GOT3 (cell line): Measurements from ENCODE around the gene RBFOX2.
"Not testable (repeated sequence)": the region's sequence is repeated elsewhere in the genome, so short reads cannot be mapped to it uniquely, and the experiment has no call there.

Source experiments
- DNase-seq: peaks from one replicate; lab custom pipeline; 2025; ENCODE audit warnings: mixed read lengths; lab: John Stamatoyannopoulos, UW

Gene RBFOX2

GRCh38 chr22:35824256-35824655 lies 204.4 kb downstream of the RBFOX2 start:
- no peak for DNase-seq

GRCh38 chr22:35821654-35822053 lies 207.0 kb downstream of the RBFOX2 start:
- no peak for DNase-seq

DNA sequence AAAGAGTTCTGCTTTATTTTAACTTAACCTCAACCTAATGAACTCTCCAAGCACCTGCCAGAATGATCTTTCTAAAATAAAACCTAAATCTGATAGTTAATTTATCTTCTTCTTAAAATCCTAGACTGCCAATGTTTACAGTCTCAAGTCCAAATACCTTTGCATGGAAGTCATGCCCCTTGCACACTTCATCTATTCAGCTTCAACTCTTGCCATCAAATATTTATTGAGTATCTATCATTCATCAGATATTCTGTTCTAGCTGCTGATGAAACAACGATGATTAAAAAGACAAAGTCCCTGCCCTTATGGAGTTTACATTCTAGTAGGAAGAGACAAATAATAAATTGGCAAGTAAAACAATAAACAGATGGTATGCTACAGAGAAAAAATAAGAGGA lies 209.2 kb downstream of the RBFOX2 start:
- DNase-seq: no peak

DNA sequence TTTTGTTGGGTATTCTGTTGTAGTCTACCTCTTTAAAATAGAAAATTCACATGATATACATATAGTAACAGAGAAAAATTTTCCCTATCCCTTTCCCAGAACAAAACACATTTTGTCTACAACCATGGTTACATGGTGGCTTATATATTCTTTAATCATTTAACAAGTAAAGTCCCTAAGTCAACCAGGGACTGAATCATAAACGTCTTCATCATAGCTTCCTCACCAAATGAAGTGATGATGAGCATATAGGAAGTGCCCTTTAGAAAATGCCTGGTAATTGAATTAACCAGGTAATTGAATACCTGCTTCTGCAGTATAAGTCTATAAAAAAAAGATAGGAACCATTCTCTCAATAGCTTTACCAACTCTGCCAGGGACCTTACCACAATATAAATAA lies 209.7 kb downstream of the RBFOX2 start:
- no peak for DNase-seq

DNA sequence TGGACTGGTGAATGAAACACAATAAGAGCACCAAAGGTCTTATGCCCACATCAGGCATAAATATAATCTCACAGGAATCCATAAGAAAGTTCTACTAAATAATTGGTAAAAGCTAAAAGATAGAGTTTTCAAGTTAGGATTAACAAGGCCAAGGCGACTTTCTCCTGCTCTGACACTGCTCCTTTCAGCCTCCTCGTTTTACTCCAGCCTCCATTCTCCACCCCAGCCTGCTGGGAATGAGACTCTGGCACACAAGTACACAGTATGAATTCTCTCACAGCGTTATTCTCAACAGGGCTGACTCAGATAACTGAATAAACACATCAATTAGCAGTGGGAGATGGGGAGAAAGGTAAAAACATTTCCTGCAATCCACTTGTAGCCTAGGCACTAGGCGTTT lies 216.0 kb downstream of the RBFOX2 start:
- DNase-seq: no peak

GRCh38 chr22:35811670-35812069 lies 217.0 kb downstream of the RBFOX2 start:
- no peak for DNase-seq

- DNase-seq: no peak
These were observed 218.8 kb downstream of the RBFOX2 start for GRCh38 chr22:35809816-35810215.

DNA sequence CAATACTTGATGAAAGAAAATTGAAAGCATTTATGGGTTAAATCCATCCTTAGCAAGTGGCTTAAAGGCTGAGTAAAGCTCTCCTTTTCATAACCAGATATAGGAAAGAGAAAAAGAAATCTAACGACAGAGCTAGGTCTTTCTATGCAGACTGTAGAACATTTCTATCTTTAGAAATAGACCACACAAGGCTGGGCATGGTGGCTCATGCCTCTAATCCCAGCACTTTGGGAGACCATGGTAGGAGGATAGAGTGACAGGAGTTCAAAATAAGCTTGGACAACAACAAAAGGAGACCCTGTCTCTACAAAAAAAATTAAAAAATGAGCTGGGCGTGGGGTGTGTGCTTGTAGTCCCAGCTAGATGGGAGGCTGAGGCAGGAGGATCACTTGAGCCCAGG lies 220.2 kb downstream of the RBFOX2 start:
- no peak for DNase-seq

DNA sequence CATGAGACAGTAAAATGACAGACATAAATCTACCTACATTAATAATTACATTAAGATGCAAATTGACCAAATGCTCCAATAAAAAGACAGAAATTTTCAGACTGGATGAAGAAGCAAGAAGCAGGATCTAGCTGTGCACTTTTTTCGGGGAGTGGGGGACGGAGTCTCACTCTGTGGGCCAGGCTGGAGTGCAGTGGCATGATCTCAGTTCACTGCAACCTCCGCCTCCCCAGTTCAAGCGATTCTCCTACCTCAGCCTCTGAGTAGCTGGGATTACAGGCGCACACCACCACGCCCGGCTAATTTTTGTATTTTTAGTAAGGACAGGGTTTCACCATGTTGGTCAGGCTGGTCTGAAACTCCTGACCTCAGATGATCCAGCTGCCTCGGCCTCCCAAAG lies 222.0 kb downstream of the RBFOX2 start:
- DNase-seq: not testable (repeated sequence)

DNA sequence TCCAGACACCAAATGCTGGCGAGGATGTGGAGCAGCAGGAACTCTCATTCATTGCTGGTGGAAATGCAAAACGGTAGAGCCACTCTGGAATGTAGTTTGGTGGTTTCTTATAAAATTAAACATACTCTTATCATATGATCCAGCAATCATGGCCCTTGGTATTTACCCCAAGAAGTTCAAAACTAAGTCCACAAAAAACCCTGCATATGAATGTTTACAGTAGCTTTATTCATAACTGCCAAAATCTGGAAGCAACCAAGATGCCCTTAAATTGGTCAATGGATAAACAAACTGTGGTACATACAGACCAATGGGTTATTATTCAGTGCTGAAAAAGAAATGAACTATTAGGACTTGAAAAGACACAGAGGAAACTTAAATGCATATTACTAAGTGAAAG lies 223.2 kb downstream of the RBFOX2 start:
- DNase-seq: no peak

GRCh38 chr22:35804421-35804820 lies 224.2 kb downstream of the RBFOX2 start:
- no peak for DNase-seq

DNA sequence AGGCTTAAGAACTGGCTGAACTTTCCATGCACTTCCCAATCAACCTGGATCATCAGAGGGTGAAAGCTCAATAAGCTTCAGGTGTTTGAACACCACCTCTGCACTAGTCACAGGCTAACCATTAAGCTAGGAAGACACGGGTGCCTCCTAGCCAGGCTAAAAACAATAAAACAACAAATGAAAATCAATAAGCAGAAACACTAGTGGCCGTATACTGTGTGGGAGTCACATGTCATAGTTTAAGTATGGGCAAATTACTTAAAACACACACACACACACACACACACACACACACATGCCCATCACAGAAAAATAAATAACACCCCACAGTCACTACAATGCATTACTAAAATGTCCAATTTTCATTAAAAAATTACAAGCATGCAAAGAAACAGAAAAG lies 225.7 kb downstream of the RBFOX2 start:
- DNase-seq: no peak

DNA sequence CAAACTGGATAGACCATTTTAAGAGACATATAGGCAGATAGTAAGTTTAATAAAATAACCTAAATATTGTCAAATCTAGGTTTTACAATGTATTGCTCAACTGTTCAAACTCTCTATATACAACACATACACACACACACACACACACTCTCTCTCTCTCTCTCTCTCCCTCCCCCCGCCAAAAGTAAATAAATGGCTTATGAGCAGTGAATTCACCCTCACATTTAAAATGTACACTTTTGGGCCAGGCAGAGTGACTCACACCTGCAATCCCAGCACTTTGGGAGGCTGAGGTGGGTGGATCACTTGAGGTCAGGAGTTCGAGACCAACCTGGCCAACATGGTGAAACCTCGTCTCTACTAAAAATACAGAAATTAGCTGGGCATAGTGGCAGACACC lies 227.3 kb downstream of the RBFOX2 start:
- not testable (repeated sequence) for DNase-seq

GRCh38 chr22:35799150-35799549 lies 229.5 kb downstream of the RBFOX2 start:
- no peak for DNase-seq

DNA sequence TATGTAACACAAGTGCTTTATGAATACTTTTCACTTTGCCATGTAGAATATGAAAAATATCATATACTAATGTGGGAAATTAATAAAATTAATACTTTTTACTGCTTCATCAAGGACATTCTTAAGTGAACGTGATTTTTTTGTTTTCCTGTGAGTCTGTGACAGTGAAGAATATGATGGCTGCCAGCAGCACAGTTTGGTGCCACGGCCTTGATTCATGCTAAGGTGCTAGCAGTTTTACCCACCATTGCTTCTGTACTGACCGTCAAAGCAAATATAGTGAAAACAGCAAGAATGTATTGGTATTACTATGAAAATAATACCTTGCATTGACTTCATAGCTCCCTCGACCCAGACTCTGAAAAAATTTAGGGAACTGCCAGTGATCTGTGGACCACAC lies 231.2 kb downstream of the RBFOX2 start:
- no peak for DNase-seq

- DNase-seq: no peak
These were observed 233.1 kb downstream of the RBFOX2 start for GRCh38 chr22:35795476-35795875.

DNA sequence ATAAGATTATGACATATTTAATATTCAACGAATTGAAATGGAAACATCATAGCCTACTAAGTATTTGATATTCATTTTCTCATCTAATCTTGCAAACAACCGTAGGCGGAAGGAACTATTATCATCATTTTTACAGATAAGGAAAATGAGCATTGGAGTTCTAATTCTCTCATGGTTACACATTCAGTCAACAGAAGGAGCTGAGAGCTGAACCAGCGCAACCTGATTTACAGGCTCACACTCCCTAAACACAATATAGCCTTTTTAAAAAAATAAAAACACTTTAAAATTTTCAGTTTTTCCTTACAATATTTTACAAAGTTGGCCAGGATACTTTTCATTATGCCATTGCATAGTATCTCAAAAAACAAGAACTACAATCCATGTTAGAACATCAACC lies 236.1 kb downstream of the RBFOX2 start:
- DNase-seq: no peak

GRCh38 chr22:35791788-35792187 lies 236.8 kb downstream of the RBFOX2 start:
- not testable (repeated sequence) for DNase-seq

- DNase-seq: no peak
These were observed 243.3 kb downstream of the RBFOX2 start for GRCh38 chr22:35785181-35785923.

DNA sequence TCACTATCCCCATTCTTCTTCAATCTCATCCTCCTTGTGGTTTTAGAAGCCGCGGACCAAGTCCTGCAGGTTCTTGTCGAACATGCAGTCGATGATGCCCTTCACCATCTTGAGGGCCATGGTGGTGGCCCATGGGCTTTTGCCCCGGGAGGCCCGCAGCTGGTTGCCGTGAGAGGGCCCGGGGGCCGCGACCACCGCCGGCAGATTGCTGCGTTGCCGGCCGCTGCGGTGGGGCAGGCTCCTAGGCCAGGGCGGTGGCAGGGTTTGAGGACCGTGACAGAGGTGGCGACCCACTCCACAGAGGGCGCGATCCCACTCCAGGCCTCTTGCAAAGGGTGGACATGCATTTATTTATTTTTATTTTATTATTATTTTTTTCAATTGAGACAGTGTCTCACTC lies 244.0 kb downstream of the RBFOX2 start:
- no peak for DNase-seq

DNA sequence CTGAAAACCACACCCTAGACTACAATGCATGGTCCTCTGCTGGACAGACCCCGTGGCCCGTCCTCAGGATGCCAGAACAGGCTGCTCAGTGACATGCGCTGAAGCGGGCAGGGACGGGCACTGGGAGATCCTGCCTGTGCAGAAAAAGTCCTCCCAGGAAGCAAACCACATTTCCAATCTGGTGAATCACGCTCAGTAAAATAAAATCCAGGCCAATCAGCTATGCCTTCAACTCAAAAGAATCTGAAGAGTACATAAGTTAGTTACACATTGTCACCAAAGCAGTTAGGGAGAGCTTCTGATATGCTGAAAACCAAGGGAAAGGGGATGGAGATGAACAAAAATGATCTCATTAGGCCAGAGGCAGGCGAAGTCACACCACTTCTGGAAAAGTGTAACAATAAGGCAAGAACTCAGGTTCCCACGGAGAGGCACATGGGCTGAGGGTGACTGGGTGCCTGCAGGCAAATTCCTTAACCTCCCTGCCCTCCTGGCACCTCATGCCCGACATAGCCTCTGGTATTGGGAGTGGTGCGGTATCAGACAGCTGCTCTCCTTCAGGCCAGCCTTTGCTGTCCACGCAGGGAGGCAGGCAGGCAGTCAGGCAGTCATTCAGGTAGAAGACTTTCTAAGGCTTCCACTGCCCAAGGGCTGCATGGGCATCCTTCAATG lies 244.5 kb downstream of the RBFOX2 start:
- no peak for DNase-seq

DNA sequence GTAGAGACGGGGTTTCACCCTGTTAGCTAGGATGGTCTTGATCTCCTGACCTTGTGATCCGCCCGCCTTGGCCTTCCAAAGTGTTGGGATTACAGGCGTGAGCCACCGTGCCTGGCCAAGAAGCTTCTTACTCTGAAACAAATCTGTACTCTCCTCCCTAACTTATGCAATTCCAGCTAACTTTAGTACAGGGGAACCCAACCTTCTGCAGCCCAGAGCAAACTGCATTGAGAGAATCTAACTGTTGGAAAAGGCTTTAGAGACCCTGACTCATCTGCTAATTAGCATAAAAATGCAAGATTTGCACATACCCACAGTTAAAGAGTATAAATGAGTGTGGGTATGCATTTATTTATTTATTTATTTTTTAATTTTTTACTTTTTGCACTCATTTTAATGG lies 246.1 kb downstream of the RBFOX2 start:
- no peak for DNase-seq

- DNase-seq: no peak
These were observed 246.7 kb downstream of the RBFOX2 start for GRCh38 chr22:35781898-35782297.
